LNCaP clone FGC (cell line): ENCODE data around the gene SHROOM3.

Experiments
- DNase-seq: peaks from one replicate; pipeline ENCODE4 v3.0.0-alpha.2; 2011; ENCODE audit warnings: low read depth
- H3K4me3 ChIP-seq: 2 replicates; pipeline ENCODE4 v1.5.1; 2011; ENCODE audit warnings: mild to moderate bottlenecking, low read depth, low read length, control low read depth
- CTCF ChIP-seq: IDR thresholded peaks from 2 replicates; pipeline ENCODE4 v1.5.1; 2012; ENCODE audit warnings: mild to moderate bottlenecking; ENCODE audit not compliant: control insufficient read depth, insufficient read depth; ENCODE audit errors: extremely low read depth

SHROOM3 gene

GRCh38 chr4:76434901-76435527 is at the start of gene SHROOM3:
Gene SHROOM3, plus strand, starts transcription at chr4:76435229. Its CDS starts 824 bp downstream, at chr4:76436053.
- peak; percentile 55 for DNase-seq
- H3K4me3 ChIP-seq, result no peak within 1 kb of the TSS
- no peak for TF ChIP-seq CTCF

- no peak for TF ChIP-seq CTCF
- no peak overlapping the region for H3K4me3 ChIP-seq
- no peak for DNase-seq
These were observed 49.1 kb upstream of the SHROOM3 start for GRCh38 chr4:76385974-76386373.

GRCh38 chr4:76386566-76387305 is 48.3 kb upstream of the SHROOM3 start:
- no peak for DNase-seq
- no peak for TF ChIP-seq CTCF
- H3K4me3 ChIP-seq, result no peak overlapping the region

- no peak for TF ChIP-seq CTCF
- DNase-seq, result no peak
- H3K4me3 ChIP-seq, result no peak overlapping the region
These were observed 46.7 kb upstream of the SHROOM3 start for GRCh38 chr4:76388160-76388908.

- no peak for TF ChIP-seq CTCF
- H3K4me3 ChIP-seq, result no peak overlapping the region
- no peak for DNase-seq
These were observed 33.4 kb upstream of the SHROOM3 start for GRCh38 chr4:76401654-76402053.

GRCh38 chr4:76406081-76406480 is 28.9 kb upstream of the SHROOM3 start:
- no peak overlapping the region for H3K4me3 ChIP-seq
- no peak for TF ChIP-seq CTCF
- DNase-seq, result no peak
